CD4-positive, alpha-beta T cell treated with Interleukin-6 at 100 ng/mL for 8 hours (primary cell): Measurements from ENCODE around the gene DZANK1.
"Not testable (repeated sequence)": the region's sequence is repeated elsewhere in the genome, so short reads cannot be mapped to it uniquely, and the experiment has no call there.

Experiments used
- DNase-seq: peaks from one replicate; pipeline ENCODE4 v3.0.0-alpha.2; 2020; ENCODE audit warnings: mixed read lengths, low spot score

The DZANK1 gene

DNA sequence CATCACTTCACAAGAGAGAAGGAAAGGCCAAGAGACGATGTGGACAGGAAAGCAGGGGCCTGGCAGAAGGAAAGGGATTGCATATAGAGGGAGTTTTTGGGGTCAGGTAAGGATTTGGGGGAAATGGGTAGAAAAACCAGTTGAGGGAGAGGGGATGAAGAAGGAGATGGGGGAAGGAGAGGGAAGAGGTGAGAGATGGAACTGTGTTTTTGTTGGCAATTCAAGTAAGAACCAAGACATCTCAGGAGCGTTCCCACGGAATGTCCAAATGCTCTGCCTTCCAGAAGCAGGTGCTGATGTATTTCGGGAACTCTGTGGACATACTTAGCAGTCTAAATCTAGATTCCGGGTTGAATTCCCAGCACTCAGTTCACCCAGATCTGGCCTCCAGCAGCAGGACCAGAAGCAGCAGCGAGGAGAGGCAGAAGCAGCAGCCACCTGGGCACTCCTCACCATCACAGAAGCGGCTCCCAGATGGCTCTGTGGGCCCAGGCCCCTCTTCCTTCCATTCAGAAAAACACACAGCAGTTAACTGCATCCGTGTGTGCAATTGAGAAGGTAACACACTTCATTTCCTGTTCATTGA, 88.8 kb downstream of the DZANK1 start:
- DNase-seq, result no peak

DNA sequence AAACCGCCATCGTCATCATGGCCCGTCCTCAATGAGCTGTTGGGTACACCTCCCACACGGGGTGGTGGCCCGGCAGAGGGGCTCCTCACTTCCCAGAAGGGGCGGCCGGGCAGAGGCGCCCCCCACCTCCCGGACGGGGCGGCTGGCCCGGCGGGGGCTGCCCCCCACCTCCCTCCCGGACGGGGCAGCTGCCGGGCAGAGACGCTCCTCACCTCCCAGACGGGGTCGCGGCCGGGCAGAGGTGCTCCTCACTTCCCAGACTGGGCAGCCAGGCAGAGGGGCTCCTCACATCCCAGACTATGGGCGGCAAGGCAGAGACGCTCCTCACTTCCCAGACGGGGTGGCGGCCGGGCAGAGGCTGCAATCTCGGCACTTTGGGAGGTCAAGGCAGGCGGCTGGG, 91.3 kb downstream of the DZANK1 start:
- not testable (repeated sequence) for DNase-seq

DNA sequence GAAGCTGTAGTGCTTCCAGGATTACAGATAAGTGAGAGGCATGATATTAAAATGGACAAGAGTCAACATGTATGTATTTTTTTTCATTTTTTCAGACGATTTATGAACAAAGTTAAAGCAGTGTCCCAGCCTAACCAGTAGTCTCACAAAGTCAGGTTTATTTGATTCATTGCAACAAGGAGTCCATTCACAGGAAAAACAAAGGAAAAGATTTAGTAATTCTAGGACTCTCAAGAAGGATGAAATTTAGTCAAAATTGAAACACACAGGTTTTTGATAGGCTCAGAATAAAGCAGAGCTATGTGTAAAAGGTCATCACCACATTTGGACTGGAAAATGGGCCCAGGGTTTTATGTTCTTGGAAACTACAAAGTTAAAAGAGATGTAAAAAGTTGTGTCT, 94.5 kb downstream of the DZANK1 start:
- DNase-seq, result no peak

DNA sequence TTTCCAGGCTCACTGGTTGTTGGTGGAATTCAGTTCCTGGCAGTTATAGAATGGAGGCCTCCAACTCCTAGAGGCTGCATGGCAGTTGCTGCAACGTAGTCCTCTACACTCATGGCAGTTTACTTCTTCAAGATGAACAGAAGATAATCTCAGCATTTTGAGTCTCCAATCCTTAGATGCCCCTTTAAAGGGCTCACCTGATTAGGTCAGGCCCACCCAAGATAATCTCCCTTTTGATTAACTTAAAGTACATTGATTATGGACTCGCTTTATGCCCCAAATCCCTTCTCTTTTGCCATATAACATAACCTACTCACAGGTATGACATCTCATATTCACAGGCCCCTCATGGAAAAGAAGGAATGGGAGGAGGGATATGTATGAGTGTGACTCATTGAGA, 102.1 kb downstream of the DZANK1 start:
- DNase-seq, result no peak

DNA sequence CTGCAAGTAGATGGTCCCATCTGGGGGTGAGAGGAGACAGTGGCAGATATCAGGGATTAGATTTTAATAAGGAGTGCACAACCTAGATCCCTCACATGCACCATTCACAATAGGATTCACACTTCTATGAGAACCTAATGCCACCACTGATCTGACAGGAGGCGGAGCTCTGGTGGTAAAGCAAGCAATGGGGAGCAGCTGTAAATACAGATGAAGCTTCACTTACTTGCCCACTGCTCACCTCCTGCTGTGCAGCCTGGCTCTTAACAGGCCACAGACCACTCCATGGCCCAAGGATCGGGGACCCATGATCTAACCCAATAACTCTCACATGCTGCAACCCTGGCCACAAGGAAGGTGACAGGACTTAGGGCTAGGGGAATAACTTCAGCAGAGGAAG, 103.1 kb downstream of the DZANK1 start:
- DNase-seq, result no peak

DNA sequence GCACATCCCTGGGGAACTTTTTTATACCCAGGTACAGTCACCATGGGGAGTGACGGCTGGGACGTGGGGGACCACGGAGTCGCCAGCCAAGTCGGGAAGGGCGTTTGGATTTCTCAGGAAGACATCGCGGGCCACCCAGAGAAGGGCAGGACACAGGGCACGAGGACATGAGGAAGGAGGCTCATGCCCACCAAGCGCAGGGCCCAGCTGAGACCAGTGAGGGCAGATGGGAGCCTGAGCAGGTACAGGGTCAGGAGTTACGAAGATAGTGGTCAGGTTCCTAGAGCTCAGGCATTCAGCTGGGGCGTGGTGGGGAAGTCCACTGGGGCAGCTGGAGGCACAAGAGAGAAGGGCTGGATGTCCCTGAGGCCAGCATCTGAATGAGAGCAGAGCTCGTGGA, 103.9 kb downstream of the DZANK1 start:
- no peak for DNase-seq

DNA sequence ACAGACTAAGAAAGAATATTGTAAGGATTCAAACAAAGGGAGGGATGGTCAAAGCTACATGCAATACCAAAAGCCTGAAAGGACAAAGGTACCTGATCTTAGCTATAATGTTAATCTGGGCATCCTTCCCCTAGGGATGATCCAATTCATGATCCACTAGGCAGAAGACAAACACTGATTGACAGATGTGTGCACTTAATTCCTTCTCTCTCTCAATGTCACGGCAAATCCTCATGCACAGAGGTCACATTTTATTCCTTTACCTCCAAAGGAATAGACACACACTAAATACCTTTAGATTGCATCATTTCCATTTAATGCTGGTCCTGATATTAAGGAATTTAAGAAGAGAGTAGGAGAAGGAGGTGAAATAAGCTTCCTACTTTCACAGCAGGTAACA, 105.2 kb downstream of the DZANK1 start:
- no peak for DNase-seq

DNA sequence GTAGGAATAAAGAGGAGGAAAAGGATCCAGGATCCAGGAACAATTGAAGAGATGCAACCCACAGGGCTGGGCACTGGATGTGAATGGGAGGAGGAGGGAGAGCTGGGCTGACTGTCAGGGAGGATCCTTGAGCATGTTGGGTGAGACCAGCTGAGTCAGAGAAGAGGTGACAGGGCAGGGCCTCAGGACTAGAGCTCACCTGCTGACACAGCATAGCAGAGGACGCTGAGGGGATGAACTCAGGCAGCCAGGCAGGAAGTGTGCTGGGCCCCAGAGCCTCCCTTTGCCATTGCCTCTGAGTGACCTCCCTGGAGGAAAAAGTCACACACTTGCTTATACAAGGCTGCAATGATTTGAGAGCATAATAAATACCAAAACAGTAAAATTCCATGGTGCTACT, 106.2 kb downstream of the DZANK1 start:
- no peak for DNase-seq

DNA sequence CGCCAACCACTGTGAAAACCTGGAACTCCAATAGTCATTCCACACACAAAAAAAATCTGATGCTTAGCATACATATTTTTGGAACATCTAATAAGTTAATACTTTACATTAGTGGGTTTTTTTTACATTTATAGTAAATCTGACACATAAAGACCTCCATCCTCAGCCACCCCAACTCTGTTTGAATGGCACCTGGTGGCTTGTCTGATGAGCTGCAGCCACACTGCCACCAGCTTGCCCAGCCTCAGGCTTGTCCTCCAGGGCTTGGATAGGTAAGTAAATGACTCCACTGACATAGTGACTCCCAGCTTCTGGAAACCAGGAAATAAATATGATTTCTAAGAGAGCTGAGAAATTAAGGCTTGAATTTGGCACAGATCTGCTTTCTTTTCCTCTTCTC, 107.0 kb downstream of the DZANK1 start:
- no peak for DNase-seq

DNA sequence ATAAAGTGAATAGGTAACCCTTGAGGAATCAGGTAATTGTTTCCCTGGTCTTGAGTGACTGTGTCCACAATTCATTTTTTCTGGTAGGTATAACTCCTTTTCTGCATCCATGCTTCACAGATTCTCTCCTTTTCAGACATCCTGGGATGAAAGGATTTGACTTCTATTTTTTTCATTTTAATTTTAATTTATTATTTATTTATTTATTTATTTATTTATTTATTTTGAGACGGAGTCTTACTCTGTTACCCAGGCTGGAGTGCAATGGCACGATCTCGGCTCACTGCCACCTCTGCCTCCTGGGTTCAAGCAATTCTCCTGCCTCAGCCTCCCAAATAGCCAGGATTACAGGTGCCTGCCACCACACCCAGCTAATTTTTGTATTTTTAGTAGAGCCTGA, 117.1 kb downstream of the DZANK1 start:
- not testable (repeated sequence) for DNase-seq
